AG08396 (cell line): ENCODE results near the gene GPR45.
A peak's percentile ranks its signal among the peaks of the same experiment; 100 is the strongest.
"Not testable (repeated sequence)": the region's sequence is repeated elsewhere in the genome, so short reads cannot be mapped to it uniquely, and the experiment has no call there.

Experiments
- DNase-seq: peaks from one replicate; pipeline ENCODE4 v3.0.0; 2012; ENCODE audit warnings: low spot score, mixed read lengths

GPR45 gene, protein sequence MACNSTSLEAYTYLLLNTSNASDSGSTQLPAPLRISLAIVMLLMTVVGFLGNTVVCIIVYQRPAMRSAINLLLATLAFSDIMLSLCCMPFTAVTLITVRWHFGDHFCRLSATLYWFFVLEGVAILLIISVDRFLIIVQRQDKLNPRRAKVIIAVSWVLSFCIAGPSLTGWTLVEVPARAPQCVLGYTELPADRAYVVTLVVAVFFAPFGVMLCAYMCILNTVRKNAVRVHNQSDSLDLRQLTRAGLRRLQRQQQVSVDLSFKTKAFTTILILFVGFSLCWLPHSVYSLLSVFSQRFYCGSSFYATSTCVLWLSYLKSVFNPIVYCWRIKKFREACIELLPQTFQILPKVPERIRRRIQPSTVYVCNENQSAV

DNA sequence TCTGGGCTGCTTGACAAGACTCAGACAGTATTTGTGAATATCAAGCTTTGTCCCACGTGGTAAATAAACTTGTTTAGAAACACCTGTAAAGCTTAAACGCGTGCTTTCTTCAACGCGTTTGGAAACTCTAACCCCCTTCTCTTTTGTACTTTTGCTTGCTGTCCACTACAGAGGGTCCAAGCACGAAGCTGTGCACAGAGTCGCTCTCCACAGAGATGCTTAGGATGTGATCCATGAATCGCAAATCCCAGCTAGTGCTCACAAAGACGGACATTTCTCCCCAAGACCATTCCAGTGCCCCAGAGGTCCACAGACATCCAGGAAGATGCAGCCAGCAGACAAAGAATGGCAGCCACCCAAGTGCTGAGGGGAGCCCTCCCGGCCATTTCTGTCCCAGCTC is at the start of gene GPR45:
Gene GPR45, plus strand, starts transcription at position 301 of the 400 bp plus-strand sequence. CDS start 116 bp downstream, outside the sequence.
- no peak for DNase-seq

DNA sequence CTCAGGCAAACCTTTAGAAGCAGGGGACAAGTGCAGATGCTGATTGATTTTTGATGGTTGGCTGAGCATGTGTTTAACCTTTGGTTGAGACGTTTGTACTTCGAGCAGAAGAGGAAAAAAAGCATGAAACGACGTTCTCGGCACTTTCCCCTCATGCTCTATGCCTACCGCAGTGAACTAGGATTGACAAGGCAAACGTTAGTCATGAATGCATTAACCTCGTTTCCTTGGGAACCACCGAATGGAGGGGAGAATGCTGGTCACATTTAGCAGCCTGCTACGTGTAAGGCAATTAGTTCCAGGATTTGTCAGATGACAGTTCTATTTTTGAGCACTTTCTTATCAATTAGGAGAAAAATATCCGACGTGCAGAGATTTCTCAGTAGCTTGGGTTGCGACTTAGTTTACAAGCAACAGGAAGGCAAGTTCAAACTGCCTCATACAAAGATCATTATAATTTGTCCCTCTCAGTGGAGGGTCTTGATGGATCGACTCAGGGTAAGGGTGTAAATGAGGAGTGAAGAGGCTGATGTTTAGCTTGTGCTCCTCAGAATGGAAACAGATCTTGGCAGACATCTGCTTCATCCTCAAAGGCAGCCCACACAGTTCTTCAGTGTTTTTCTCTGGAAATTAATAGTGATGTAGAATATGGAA is 47.4 kb upstream of the GPR45 start:
- no peak for DNase-seq

DNA sequence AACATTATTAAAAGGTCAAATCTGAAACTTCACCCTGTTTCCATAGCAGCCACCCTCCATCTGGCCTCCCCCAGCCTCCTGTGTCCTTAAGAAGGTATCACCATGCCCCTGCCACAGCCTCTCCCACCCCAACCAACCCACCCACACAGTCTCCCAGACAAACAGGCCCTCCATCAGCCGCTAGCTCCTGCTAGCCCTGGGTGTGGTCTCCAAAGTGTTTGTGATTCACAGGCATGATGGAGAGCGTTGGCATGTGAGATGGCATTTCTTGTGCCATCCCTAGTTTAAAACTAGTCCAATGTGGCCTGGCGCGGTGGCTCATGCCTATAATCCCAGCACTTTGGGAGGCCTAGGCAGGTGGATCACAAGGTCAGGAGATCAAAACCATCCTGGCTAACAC is 44.9 kb upstream of the GPR45 start:
- no peak for DNase-seq

DNA sequence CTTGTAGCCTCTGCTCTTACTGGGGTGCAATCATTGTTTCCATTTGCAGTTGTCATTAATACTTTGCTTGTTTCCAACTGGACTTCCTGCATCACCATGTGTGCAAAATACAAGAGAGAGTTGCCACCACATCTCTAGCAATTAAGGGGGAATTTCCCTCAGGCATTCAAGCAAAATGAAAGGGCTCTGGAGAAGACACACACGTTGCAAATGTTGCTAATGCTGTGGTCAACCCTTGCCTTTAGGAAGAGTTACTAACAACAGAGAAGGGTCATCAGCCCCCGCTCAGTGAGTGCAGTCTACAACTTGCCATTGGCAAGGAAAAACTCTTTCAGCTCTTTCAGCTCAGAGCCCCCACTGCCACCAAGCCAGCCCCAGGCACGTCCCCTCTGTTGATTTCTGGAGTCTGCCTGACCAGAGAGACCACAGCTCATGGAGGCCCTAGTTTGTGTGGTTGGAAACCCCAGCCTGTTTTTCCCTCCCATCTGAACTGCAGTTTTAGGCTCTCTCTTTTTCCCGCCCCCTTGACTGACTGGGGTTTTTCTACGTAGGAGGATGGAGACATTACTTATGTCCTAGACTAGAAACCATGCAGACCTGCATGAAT is 25.9 kb upstream of the GPR45 start:
- no peak for DNase-seq

DNA sequence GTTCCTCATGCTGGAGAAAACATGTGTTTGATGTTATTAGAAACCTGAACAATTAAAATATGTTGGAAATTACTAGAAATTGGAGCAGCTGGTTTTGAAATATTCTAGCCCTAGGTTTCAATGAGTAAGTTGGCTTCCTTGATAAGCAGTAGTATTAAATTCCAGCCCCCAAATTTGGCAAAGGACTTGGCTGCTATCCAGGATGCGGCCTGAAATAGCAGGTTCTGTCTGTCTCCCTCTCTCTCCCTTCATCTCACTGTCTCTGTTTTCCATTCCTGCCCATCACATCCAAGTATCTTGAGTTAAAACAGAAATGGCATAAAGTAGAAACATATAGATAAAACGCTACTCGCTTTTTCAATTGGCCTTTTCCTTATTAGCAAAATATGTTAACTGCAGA is 20.9 kb upstream of the GPR45 start:
- DNase-seq: no peak

DNA sequence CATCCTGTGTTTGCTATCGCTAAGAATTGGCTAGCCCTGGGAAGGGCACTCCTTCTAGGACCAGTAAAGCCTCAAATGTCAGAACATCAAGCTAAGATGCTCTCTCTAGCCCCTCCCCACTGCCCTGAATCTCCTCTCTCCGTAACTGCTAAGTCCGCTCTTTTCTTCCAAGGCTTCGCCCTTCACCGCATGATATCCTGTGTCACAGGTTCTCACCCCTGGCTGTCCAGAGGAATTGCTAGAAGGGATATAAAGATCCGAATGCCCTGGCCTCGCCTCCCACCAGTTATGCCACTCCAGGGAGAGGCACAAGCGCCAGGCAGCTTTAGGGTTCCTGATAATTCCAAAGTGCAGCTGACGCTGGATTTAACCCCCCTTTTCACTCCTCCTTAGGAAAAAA is 17.1 kb upstream of the GPR45 start:
- no peak for DNase-seq

DNA sequence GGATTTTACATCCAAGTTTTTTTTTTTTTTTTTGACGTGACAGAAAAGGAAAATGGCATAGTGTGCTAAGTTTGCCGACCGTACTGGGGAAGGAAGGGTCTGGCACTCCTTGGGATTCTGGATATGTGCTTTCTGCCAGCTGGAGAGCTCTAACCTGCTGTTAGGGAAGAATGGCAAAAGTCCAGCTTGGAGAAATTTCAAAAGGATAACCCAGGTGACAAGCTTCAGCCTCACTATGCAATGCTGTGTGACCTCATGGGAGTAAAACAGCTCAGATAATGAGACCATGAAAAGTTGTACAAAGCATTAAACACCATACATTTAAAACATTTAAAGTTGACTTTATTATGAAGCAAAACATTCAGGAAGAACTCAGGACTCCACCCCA is 10.3 kb upstream of the GPR45 start:
- DNase-seq: no peak

DNA sequence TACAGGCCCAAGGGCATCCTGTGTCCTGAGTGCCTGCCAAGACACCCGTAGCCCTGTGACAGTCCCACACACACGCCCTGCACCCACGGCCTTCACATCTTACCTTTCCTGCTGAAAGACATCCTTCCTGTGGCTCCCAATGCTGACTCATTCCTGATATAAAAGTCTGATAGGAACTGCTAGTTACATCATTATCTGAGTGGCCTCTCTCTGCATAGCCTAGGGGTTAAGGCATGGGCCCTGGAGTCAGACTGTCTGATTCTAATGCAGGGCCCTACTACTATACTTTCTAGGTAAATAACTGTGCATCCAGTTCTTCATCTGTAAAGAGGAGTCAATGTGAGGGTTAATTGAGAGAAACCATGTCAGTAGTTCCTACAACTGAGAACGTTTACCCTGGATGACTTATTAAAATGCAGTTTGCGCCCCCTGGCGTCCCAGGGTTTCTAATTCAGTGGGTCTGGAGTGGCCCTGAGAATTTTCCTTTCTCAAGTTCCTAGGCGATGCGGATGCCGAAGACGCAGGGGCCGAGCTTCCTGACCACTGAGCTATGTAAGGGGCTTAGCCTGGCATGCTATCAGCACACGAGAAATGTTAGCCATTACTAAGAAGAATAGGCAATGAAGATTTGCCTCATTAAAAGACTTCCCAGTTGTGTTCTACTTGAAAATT is 6.0 kb upstream of the GPR45 start:
- DNase-seq: peak; percentile 65

DNA sequence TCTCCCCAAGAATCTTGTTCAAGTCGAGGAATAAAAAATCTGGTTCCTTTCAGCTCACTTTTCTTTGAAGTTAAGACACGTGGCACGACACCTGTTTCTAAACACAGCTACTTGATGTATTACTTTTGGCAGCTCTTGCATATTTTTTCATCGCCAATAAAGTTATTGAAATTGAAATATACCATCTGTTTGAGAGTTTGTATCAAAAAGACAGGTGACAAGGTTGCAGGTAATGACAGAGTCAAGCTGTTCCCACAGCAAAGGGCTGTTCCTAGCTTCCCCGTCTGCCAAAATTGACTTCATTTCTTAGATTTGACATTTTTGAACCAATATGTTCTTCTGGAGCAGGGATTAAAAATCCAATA is 5.5 kb upstream of the GPR45 start:
- DNase-seq: no peak

DNA sequence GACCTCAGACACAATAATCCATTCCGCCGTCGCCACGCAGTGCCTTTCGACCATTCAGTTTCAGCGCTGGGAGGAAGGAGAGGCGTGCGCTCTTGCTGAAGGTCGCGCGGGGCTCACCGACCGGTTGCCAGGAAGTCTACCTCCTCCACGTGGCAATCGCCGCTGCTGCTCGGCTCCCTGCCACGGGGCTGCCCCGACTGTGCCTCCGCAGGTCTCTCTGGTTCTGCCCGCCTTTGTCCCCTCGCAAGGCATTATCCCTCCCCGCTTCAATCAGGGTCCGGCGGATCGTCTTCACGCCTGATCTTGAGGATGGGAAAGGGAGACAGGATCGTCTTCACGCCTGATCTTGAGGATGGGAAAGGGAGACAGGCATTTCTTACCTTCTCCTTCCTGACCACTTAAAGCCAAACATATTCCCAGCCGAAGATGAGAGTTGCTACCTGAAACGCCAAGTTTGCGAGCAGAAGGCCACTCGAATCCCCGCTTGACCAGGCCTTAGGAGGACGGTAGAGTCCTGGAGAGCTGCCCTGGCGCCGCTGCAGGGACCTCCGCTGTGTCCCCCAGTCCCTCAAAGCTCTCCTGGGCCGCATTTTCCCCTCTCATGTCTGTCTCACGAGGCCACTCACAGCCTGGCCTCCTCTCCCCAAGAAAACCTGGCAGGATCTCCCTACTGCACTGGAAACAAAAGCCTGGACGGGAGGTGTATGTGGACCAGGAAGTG is 4.3 kb upstream of the GPR45 start:
- no peak for DNase-seq

DNA sequence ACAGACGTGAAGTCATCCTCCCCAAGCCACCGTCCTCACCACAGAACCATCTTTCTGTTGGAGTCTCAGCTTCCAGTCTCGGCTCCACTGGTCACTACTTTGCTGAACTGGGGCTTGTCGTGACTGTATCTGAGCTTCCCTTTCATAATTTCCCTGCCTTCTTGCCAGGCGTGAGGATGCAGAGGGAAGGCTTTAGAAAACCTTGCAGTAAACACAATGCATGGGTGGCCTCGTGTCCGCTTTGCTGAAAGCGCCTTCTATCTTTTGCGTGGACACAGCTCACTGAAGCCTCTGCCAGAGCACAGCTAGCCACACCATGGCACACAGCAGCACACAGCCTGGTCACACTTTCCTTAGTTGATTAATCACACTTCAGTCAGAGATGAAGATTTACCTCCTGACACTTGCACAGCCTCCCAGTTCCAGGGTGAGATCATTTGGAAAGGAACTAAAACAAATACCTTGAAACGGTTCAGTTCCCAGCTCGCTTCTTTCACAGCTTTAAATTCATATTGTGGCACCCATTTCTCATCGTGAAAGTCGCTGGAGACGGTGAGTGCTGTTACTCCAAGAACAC is 2.8 kb upstream of the GPR45 start:
- no peak for DNase-seq

DNA sequence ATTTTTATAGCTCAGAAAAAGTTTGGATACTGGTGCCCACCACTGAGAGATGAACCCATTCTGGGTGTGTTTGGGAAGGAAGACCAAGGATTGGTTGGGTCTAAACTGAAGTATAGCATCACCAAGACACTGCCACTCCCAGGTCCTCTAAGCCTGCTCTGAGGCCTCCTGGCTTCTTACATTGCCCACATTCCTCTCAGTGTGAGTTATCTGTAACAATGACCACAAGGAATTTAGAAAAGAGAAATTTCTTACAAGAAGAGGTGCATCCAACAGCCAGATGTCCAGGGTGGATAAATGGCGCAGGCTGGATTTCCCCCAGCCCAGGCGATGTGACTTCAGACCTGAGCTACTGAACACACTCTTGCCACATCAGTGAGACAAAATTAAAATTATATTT is 1.6 kb upstream of the GPR45 start:
- peak; percentile 87 for DNase-seq

DNA sequence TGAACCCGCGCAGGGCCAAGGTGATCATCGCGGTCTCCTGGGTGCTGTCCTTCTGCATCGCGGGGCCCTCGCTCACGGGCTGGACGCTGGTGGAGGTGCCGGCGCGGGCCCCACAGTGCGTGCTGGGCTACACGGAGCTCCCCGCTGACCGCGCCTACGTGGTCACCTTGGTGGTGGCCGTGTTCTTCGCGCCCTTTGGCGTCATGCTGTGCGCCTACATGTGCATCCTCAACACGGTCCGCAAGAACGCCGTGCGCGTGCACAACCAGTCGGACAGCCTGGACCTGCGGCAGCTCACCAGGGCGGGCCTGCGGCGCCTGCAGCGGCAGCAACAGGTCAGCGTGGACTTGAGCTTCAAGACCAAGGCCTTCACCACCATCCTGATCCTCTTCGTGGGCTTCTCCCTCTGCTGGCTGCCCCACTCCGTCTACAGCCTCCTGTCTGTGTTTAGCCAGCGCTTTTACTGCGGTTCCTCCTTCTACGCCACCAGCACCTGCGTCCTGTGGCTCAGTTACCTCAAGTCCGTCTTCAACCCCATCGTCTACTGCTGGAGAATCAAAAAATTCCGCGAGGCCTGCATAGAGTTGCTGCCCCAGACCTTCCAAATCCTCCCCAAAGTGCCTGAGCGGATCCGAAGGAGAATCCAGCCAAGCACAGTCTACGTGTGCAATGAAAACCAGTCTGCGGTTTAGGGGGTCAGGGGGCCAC is 897 bp downstream of the GPR45 start:
- no peak for DNase-seq

DNA sequence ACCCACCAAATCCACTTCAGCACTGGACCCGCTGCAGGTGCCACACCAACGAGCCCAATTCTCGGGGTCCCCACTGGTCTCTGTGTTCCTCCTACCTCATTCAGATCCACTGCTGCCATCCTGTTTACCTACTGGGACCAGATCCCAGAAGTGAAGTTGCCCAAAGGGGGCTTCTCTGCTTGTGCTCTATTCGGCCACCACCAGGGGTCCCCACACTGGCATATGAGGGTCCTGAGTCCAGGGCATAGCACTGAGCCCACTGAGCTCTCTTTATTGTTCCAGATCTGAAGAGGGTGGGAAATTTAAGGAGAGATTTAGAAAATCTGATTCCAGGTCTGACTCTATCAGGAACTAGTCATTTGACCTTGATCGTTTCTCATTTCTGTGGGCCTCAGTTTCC is 2.4 kb downstream of the GPR45 start:
- no peak for DNase-seq

DNA sequence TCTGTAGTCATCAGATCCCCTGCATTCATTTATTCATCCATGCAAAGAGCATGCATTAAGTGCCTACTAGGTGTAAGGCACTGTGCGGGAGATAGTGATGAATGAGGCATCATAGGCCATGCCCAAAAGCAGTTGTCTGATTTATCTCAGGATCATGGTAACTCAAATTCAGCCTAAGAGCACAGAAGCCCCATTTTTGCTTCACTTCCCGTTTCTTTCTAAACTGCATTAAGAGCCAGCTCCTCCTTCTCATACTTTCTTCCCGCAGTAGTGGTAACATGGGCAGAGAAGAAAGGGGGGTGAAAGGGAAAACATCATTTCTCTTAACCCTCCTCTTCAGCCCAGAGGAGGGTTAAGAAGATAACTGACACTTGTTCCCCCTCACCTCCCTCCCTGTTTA is 2.9 kb downstream of the GPR45 start:
- DNase-seq: no peak

DNA sequence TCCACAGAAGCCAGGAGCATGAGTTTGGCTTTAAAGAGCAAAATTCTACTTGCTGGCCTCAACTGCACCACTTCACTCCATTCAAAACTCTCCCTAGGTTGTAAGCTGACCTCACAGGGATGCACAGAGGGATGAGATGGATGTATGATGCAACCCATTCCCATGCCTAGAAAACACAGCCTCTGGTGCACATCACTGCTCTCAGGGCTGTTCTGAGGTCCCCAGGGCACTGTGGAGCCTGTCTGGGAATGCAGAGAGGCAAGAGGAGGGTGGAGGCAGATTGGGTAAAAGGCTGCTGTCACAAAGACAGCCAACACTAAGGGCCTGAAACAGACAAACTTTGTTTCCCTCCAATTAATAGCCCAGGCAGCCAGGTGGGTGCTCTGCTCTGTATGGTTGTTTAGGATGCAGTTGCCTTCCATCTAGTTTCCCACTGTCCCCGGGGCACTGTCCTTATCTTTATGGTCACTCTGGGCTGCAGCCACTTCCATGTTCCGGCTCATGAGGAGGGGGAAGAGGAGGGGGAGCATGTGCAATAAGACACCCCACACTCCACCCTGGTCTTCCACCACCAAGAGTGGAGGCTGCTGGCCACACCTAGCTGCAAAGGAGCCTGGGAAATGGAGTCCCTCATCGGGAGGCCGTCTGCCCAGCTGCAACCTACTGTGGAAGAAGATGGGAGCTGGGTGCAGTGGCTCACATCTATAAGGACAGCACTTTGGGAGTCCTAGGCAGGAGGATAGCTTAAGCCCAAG is 7.0 kb downstream of the GPR45 start:
- DNase-seq: no peak

DNA sequence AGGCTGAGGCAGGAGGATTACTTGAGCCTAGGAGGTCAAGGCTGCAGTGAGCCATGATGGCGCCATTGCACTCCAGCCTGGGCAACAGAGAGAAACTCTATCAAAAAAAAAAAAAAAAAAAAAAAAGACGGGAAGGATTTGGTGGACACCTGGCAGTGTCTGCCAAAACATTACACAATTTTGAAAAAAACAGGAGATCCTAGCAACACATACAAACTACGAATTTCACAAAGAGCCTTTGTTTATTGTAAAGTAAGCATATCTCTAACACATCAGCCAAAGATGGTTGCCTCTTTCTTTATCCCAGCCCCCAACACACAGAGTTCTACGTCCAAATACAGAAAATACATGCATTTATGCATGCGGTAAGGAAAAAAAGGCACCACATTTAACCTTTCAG is 7.6 kb downstream of the GPR45 start:
- no peak for DNase-seq

DNA sequence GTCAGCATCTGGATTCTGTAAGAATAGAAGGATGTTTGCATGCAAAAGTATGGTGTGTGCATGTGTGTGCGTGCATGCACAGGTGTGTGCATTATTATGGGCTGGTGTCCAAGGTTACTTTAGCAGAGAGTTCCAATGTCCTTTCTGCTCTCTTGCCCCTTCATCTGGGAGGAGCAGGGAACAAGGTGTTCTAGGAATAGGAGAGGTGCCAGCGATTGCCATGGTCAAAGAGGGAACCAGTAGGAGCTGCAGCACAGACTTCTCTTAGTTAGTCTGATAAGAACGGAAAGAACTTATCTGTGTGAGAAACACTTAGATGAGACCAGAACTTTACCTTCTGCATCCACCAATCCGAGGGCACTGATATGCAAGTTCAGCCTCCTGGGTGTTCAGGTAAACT is 8.3 kb downstream of the GPR45 start:
- no peak for DNase-seq

DNA sequence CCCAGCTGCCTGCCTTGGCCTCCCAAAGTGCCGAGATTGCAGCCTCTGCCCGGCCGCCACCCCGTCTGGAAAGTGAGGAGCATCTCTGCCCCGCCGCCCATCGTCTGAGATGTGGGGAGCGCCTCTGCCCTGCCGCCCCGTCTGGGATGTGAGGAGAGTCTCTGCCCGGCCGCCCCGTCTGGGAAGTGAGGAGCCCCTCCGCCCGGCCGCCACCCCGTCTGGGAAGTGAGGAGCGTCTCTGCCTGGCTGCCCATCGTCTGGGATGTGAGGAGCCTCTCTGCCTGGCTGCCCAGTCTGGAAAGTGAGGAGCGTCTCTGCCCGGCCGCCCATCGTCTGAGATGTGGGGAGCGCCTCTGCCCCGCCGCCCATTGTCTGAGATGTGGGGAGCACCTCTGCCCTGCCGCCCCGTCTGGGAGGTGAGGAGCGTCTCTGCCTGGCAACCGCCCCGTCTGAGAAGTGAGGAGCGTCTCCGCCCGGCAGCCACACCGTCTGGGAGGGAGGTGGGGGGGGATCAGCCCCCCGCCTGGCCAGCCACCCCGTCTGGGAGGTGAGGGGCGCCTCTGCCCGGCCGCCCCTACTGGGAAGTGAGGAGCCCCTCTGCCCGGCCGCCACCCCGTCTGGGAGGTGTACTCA is 9.6 kb downstream of the GPR45 start:
- DNase-seq: not testable (repeated sequence)

DNA sequence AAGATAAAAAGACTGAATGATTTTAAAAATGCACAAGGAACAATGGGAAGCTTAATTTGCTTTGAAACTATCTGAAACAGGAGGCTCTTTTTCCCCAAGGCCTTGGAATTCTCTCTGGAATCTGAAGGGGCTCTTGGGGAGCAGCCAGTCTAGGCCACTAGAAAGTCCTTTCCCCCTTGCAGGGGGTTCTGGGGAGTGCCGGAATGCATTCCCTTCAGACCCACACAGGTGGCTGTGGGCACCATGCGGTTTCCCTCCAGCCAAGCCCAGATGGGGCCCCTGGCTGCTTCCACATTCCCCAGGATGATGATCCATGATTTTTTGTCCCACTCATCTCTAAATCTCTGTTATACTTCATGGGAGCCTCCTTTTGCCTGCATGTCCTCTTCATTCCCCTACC is 10.7 kb downstream of the GPR45 start:
- DNase-seq: no peak
